ENCODE results near the gene AKR1C2.
"Not testable (repeated sequence)": the region's sequence is repeated elsewhere in the genome, so short reads cannot be mapped to it uniquely, and the experiment has no call there.

AKR1C2 gene

DNA sequence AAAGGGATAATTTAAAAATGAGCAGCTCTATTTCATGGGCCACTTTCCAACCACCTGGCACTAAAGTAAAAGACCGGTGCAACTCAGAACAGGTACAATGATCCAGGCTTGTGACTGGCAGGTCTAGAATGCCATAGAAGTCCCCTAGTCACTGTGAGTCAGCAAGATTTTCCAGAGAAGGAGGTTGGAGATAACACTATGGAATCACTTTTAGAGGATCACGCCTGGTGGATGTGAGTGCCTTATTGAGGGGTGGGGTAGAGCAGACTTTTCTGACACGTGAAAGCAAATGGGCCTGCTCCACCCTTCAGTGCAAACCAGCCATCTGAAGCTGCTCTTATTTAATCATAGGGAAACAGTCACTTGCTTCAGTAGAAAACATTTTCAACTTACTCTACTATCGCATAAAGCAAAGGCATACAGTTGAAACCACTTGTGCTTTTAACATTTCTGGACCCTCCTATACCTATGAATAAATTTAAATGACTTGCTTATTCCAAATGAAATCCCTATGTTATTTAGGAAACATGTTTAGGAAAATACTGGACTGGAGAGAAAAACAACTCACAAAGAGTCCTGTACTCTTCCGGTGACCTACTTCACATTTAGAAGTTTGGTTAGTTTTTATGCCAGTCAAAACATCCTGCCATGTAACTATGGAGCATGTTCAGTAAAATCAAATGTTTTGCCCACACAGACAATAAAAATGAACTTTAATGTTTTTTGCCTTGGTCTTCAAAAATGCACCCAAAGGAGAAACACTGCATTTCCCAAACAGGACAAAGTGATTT lies 61.9 kb downstream of the AKR1C2 start:
- Histone ChIP-seq H3K4me3 (ENCODE audit: insufficient read depth, low read length, poor library complexity, severe bottlenecking) (no peak overlapping the region), H3F3A (ENCODE audit: insufficient read depth) (no peaks in the 10 kb centered on the region), H3K9me2 (replicated peaks; ENCODE audit: insufficient read depth, low read length) (no peaks in the 10 kb centered on the region), H3K36me3 (ENCODE audit: low read length) (no peaks in the 10 kb centered on the region), H3K4me2 (ENCODE audit: low read depth, low read length, poor library complexity, severe bottlenecking) (no peak overlapping the region), H3K9ac (ENCODE audit: low read length) (no peak overlapping the region), H4K20me1 (ENCODE audit: low read depth, low read length) (no peaks in the 10 kb centered on the region), H3K27me3 (ENCODE audit: low read length) (no peaks in the 10 kb centered on the region), H2AFZ (ENCODE audit: low read depth, low read length, severe bottlenecking) (no peak overlapping the region), H3K79me2 (ENCODE audit: insufficient read depth, low read length) (no peaks in the 10 kb centered on the region), H3K27ac (ENCODE audit: low read depth, low read length) (no peak overlapping the region), H3K9me3 (ENCODE audit: insufficient read depth, low read length) (no peaks in the 10 kb centered on the region)
- TF ChIP-seq, protein P1, sequence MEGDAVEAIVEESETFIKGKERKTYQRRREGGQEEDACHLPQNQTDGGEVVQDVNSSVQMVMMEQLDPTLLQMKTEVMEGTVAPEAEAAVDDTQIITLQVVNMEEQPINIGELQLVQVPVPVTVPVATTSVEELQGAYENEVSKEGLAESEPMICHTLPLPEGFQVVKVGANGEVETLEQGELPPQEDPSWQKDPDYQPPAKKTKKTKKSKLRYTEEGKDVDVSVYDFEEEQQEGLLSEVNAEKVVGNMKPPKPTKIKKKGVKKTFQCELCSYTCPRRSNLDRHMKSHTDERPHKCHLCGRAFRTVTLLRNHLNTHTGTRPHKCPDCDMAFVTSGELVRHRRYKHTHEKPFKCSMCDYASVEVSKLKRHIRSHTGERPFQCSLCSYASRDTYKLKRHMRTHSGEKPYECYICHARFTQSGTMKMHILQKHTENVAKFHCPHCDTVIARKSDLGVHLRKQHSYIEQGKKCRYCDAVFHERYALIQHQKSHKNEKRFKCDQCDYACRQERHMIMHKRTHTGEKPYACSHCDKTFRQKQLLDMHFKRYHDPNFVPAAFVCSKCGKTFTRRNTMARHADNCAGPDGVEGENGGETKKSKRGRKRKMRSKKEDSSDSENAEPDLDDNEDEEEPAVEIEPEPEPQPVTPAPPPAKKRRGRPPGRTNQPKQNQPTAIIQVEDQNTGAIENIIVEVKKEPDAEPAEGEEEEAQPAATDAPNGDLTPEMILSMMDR (IDR thresholded peaks at IDR 0.05; ENCODE audit: insufficient read depth, low read length, poor library complexity, severe bottlenecking) = no peak
- TF ChIP-seq EZH2phosphoT487 (conservative IDR thresholded peaks at IDR 0.05; ENCODE audit: low read length) = no peak

DNA sequence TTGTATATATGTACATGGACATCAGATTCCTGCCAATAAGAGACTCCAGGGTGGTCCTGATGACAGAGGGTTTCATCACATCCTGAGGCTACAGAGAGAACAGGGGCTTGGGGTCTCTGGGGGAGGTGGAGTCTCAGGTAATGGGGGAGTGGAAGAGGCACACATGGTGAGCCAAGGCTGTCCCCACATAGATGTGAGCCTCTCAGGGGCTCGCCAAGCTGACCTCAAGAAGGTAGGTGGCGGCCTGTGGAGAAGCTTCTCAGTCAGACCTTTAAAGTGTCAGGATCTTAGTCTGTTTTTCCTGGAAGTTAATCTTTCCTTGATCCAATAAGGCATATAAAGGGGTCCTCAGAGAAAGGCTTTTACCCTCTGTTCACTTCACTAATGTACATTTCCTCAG lies 62.7 kb downstream of the AKR1C2 start:
- not testable (repeated sequence) for H3F3A ChIP-seq (ENCODE audit: insufficient read depth); H2AFZ ChIP-seq (ENCODE audit: low read depth, low read length, severe bottlenecking)

DNA sequence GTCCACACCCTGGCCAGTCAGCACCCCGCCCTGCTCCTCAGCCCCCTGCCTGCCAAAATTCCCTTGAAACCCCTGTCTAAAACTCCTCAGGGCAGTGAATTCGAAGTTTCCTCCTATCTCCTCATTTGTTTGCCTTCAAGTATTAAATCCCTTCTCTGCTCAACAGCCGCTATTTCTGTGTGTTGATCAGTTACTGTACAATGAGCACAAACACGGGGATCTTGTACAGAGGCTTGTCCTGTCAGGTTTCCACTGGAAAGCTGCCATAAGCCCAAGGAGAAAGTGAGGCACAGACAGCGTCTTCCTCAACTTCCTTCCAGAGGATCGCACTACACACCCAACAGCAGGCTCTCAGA lies 63.6 kb downstream of the AKR1C2 start:
- not testable (repeated sequence) for H3K79me2 ChIP-seq (ENCODE audit: insufficient read depth, low read length); H3K9ac ChIP-seq (ENCODE audit: low read length); H2AFZ ChIP-seq (ENCODE audit: low read depth, low read length, severe bottlenecking); H4K20me1 ChIP-seq (ENCODE audit: low read depth, low read length); H3F3A ChIP-seq (ENCODE audit: insufficient read depth); H3K9me3 ChIP-seq (ENCODE audit: insufficient read depth, low read length); H3K27ac ChIP-seq (ENCODE audit: low read depth, low read length); H3K36me3 ChIP-seq (ENCODE audit: low read length); H3K4me3 ChIP-seq (ENCODE audit: insufficient read depth, low read length, poor library complexity, severe bottlenecking); H3K9me2 ChIP-seq (replicated peaks; ENCODE audit: insufficient read depth, low read length); H3K4me2 ChIP-seq (ENCODE audit: low read depth, low read length, poor library complexity, severe bottlenecking); H3K27me3 ChIP-seq (ENCODE audit: low read length)

More for the DNA sequence above, 62.7 kb downstream of the AKR1C2 start:
- not testable (repeated sequence) for H3K27ac ChIP-seq (ENCODE audit: low read depth, low read length); H4K20me1 ChIP-seq (ENCODE audit: low read depth, low read length); H3K4me3 ChIP-seq (ENCODE audit: insufficient read depth, low read length, poor library complexity, severe bottlenecking); H3K9ac ChIP-seq (ENCODE audit: low read length); H3K9me2 ChIP-seq (replicated peaks; ENCODE audit: insufficient read depth, low read length); H3K9me3 ChIP-seq (ENCODE audit: insufficient read depth, low read length); H3K4me2 ChIP-seq (ENCODE audit: low read depth, low read length, poor library complexity, severe bottlenecking); H3K79me2 ChIP-seq (ENCODE audit: insufficient read depth, low read length); H3K27me3 ChIP-seq (ENCODE audit: low read length); H3K36me3 ChIP-seq (ENCODE audit: low read length)

DNA sequence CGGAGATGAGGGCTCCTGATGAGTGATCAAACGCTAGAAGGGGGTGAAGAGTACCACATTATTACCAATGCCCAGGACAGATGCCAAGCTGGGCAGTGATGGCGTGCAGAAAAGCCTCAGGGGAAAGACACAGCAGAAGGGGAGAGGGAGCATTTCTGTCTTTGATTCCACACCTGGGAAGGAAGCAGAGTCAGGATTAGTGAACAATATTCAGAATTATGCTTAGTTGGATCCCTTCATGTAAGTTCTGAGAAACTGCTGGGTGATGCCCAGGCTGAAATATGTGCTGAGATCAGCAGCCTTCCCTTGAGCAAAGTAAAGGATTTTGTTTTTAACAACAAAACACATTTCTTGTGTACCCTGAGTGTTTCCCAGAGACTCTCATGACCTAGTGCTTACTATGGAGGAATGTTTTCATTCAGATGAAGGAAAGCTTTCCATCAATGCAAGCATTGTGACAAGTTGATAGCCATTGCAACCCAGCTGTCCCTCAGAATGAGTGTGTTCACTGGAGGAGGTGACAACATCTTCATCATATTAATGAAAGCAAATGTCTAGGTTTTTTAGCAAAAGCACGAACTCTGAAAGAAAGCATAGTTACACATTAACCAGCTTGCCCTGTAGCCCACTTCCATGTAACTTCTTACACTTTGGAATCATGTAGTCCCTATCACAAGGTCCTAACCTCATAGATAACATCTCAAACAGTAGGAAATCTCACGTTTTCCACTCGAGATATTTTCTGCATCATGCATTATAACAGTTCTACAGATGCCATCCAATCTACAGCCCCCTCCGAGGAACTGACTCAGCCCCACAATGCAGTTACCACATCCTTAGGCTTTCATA lies 64.2 kb downstream of the AKR1C2 start:
- H3K9me2 ChIP-seq (replicated peaks; ENCODE audit: insufficient read depth, low read length) = no peaks in the 10 kb centered on the region
- no peak overlapping the region for H2AFZ ChIP-seq (ENCODE audit: low read depth, low read length, severe bottlenecking)
- H3F3A ChIP-seq (ENCODE audit: insufficient read depth) = no peaks in the 10 kb centered on the region
- H3K4me2 ChIP-seq (ENCODE audit: low read depth, low read length, poor library complexity, severe bottlenecking) = no peak overlapping the region
- no peaks in the 10 kb centered on the region for H4K20me1 ChIP-seq (ENCODE audit: low read depth, low read length)
- no peaks in the 10 kb centered on the region for H3K36me3 ChIP-seq (ENCODE audit: low read length)
- no peaks in the 10 kb centered on the region for H3K79me2 ChIP-seq (ENCODE audit: insufficient read depth, low read length)
- no peak overlapping the region for H3K27ac ChIP-seq (ENCODE audit: low read depth, low read length)
- no peaks in the 10 kb centered on the region for H3K9me3 ChIP-seq (ENCODE audit: insufficient read depth, low read length)
- no peaks in the 10 kb centered on the region for H3K27me3 ChIP-seq (ENCODE audit: low read length)
- TF ChIP-seq, protein P1 (IDR thresholded peaks at IDR 0.05; ENCODE audit: insufficient read depth, low read length, poor library complexity, severe bottlenecking) = no peak
- TF ChIP-seq EZH2phosphoT487 (conservative IDR thresholded peaks at IDR 0.05; ENCODE audit: low read length) = no peak
- no peak overlapping the region for H3K9ac ChIP-seq (ENCODE audit: low read length)
- no peak overlapping the region for H3K4me3 ChIP-seq (ENCODE audit: insufficient read depth, low read length, poor library complexity, severe bottlenecking)
